HL-60/S4 treated with phorbol 12-myristate 13-acetate at 8.2 ng/mL for 4 days and 3 days (cell line): ENCODE data around the gene ZNF783.
"Not testable (repeated sequence)": the region's sequence is repeated elsewhere in the genome, so short reads cannot be mapped to it uniquely, and the experiment has no call there.

Experiments used
- in situ Hi-C: fragments of 300-500 bp; cut with MboI; formaldehyde crosslinking; loops from 2 replicates; pipeline ENCODE4 v1.15.0; 2022; ENCODE audit warnings: low sequenced_read_pairs

The ZNF783 gene

DNA sequence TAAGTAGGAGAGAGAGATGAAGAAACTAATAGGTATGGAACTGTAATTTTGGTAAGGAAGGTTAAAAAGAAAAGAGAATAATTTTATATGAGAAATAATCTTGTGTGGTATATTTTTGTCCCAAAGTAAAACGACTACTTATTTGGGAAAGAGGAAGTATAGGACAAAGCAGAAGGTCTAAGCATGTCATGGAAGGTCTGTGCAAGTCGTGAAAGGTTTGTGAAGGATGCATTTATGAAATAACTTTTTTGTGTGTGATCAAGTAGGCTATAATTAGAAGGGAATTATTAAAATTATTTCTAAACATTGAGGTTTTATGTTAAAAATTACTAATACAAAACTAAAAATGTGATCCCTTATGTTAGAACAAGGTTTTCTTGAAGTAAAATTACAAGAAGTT, 63.3 kb downstream of the ZNF783 start:
- in situ Hi-C loops: no loop called here

DNA sequence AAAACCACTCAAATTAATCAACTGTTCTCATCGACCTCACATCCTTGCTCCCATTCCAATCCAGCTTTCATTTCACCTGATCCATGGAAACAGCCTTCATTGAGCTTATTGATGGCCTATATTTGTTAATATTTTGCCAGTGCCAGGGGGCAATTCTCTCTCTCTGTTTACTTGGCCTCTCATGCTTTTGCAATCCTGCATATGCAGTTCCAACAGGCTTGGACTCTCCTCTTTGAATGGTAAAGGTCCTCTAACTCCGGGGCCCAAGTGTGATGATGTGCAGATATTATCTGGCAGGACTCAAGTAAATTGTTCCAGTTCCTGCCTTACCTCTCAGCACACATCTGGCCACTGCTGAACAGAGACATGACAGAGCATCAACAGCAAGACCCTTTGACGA, 67.3 kb downstream of the ZNF783 start:
- in situ Hi-C loops: no loop called here

DNA sequence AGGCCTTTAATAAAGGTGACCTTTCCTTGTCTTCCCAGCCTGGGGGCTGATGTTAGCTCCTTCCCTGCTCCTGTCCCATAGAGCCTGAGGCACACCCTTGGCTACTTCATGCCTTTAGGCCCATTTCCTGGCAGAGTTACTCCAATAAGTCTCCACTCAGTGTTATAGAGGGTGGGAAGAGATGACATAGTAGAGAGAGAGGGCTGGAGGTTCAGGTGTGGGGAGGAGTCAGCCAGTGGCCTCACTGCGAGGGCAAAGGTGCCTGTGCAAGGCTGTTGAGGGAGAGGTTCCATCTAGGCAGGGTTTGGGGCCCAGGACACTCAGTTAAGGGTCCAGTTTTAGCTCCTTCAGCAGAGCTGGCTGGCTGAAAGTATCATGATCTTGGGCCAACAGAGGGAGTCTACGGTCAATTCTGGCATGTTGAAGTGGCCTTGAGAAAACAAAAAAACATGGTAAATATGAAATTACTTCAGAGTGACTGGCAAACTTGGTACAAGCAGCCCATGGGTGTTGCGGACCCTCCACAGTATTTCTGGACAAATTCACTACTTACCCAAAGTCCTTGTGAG, 67.9 kb downstream of the ZNF783 start:
- in situ Hi-C loops: no loop called here

DNA sequence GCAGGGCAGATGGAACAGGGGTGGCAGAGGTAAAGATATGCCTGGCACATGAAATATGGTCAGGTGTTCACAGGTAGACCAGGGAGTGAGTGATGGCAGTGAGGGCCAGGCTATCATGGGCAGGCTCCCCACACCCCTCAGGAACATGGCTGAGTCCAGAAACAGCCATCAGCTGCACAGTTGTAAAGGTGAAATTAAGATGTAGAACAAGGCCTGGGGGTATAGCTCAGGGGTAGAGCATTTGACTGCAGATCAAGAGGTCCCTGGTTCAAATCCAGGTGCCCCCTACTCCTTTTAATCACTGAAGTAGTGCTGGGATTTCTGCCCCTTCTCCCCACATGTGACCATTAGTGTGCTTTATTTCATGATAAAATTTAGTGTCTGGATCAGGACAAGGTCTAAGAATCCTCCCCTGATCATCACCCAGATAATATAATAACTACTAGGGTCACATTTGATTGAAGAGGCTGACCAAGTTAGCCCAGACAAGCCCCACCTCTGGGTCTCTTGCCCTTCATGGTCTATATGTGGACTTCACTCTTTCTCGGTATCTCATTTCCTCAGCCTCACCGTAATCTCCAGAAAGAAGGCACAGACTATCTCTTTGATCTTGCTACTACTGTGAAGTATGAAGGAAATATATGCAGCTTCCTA, 69.0 kb downstream of the ZNF783 start:
- in situ Hi-C loops: no loop called here

DNA sequence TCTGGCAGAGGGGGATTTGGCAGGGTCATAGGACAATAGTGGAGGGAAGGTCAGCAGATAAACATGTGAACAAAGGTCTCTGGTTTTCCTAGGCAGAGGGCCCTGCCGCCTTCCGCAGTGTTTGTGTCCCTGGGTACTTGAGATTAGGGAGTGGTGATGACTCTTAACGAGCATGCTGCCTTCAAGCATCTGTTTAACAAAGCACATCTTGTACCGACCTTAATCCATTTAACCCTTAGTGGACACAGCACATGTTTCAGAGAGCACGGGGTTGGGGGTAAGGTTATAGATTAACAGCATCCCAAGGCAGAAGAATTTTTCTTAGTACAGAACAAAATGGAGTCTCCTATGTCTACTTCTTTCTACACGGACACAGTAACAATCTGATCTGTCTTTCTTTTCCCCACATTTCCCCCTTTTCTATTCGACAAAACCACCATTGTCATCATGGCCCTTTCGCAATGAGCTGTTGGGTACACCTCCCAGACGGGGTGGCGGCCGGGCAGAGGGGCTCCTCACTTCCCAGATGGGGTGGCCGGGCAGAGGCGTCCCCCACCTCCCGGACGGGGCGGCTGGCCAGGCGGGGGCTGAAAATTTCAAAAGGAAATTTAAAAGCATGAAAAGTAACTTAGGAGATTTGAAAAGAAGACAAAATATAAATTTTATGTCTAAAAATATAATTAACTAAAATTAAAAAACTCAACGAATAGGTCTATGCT, 70.8 kb downstream of the ZNF783 start:
- in situ Hi-C loops: not testable (repeated sequence)

DNA sequence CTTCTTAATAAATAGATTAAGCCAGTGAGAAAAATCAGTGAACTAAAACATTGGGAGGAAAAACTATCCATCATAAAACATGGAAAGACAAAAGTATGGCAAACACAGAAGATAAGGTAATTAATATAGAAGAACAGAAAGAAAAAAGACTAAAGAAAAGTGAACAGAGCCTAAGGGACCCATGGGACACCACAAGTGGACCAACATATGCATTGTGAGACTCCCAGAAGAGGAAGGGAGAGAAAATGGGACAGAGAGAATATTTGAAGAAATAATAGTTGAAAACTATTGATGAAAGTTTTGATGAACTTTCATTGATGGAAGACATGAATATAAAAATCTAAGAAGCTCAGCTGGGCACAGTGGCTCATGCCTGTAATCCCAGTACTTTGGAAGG, 71.3 kb downstream of the ZNF783 start:
- in situ Hi-C loops: no loop called here

DNA sequence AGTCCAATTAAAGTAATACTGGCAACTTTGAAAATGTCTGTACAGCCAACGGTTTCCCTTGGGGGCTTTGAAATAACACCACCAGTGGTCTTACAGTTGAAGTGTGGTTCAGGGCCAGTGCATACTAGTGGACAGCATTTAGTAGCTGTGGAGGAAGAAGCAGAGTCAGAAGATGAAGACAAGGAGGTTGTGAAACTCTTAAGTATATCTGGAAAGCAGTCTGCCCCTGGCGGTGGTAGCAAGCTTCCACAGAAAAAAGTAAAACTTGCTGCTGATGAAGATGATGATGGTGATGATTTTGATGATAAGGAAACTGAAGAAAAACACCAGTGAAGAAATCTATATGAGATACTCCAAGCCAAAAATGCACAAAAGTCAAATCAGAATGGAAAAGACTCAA, 72.2 kb downstream of the ZNF783 start:
- in situ Hi-C loops: no loop called here
